Measurements from ENCODE around the gene E2F2.
A peak's percentile ranks its signal among the peaks of the same experiment; 100 is the strongest.

Gene E2F2

GRCh38 chr1:23530747-23531561 is at the start of gene E2F2:
TSS of gene E2F2 (minus strand) at chr1:23531233. CDS start at chr1:23530793, 440 bp downstream.
- Mint-ChIP-seq H3K4me3 (peak within 1 kb of the TSS; percentile 87), H3K36me3 (no peaks in the 10 kb centered on the region), H3K9me3 (no peaks in the 10 kb centered on the region), H3K27me3 (no peaks in the 10 kb centered on the region), H3K4me1 (peaks cover 71% of the 10 kb centered on the region), H3K27ac (peak within 1 kb of the TSS; percentile 88)
- ATAC-seq, result peak; percentile 85

DNA sequence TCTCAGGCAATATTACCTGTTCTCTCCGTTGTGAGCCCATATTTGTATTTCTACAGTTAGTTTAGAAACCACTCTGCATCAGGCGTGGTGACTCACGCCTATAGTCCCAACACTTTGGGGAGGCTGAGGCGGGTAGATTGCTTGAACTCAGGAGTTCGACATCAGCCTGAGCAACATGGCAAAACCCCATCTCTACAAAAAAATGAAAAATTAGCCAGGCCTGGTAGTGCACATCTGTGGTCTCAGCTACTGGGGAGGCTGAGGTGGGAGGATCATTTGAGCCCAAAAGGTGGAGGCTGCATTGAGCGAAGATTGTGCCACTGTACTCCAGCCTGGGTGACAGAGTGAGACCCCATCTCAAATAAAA is 47.9 kb upstream of the E2F2 start:
- H3K9me3 Mint-ChIP-seq, result peaks cover 3% of the 10 kb centered on the region
- peaks cover 79% of the 10 kb centered on the region for H3K4me1 Mint-ChIP-seq
- peak overlapping the region; percentile 90 for H3K27ac Mint-ChIP-seq
- H3K36me3 Mint-ChIP-seq, result no peaks in the 10 kb centered on the region
- H3K27me3 Mint-ChIP-seq, result no peaks in the 10 kb centered on the region
- H3K4me3 Mint-ChIP-seq, result peak overlapping the region; percentile 45
- ATAC-seq, result no peak

DNA sequence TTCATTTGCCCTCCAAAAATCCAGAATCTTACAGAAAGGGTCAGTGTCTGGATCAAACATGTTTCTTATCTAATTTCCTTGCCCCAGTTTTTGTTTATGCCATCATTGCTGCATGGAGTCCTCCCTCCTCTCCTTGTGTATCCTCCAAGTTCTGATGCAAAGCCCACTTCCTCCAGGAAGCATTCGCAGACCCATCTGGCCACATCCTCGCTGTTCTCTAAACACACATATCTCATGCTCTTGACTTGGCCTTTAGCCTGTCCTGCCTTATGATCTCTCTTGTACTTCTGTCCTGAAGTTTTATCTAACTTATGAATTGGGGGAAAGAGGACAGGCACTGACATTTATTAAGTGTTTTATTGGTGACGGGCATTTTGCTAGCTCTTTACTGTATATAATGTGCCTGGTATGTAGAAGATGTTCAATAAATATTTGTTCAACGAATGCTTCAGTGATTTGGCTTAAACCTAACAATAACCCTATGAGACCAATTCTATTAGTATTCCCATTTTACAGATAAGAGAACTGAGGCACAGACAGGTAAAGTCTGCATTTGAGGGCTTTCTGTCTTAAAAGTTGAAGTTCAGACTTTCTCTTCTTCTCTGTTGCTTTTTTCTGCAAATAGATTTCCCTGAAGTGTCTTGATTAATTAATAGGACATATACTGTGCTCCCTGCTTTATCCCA is 47.4 kb upstream of the E2F2 start:
- Mint-ChIP-seq H3K4me3 (peak overlapping the region; percentile 45), H3K4me1 (peaks cover 83% of the 10 kb centered on the region), H3K27ac (peak overlapping the region; percentile 90), H3K9me3 (peaks cover 3% of the 10 kb centered on the region), H3K36me3 (no peaks in the 10 kb centered on the region), H3K27me3 (no peaks in the 10 kb centered on the region)
- no peak for ATAC-seq

DNA sequence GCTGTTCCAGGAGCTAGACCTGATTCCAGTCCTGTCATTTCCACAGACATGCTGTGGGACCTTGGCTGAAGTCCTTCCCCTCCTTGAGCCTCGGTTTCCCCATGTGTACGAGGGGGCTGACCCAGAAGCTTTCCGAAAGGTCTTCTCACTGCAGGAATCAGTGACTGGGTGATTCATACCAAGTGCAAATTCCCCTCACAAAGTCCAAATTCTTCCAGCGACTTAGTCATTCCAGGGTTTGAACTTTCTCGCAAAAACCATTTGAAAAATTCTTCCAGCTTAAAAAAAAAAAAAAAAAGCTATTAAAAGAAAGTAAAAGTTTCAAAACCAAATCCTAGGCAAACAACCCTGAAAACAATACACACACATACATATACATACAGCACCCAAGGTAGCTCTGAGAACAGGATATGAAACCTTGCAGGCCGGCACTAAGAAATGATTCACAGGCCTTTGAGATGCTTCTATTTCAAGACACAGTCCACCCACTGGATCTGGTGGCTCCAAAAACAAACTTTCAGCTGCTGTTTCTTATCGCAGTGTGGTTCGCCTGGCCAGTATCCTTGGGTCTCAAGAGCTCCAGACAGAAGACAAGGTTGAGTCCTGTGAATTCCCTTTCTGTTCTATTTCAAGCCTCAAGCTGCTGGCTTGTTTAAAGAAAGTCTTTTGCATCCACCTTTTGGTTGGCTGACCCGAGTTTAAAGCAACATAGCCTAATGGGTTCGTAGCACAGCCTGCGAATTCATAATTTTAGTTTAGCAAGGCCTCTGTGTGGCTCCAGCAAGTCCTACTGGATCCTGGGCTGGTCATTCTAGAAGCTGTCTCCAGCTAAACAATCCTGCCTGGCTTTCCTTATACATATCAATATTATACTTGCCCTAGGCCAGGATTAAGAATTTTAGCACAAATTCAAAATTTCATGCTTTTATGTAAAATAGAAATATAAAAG is 46.3 kb upstream of the E2F2 start:
- peaks cover 3% of the 10 kb centered on the region for H3K9me3 Mint-ChIP-seq
- peaks cover 74% of the 10 kb centered on the region for H3K4me1 Mint-ChIP-seq
- H3K27me3 Mint-ChIP-seq, result no peaks in the 10 kb centered on the region
- peak overlapping the region; percentile 90 for H3K27ac Mint-ChIP-seq
- no peaks in the 10 kb centered on the region for H3K36me3 Mint-ChIP-seq
- peak; percentile 93 for ATAC-seq
- peak overlapping the region; percentile 80 for H3K4me3 Mint-ChIP-seq

DNA sequence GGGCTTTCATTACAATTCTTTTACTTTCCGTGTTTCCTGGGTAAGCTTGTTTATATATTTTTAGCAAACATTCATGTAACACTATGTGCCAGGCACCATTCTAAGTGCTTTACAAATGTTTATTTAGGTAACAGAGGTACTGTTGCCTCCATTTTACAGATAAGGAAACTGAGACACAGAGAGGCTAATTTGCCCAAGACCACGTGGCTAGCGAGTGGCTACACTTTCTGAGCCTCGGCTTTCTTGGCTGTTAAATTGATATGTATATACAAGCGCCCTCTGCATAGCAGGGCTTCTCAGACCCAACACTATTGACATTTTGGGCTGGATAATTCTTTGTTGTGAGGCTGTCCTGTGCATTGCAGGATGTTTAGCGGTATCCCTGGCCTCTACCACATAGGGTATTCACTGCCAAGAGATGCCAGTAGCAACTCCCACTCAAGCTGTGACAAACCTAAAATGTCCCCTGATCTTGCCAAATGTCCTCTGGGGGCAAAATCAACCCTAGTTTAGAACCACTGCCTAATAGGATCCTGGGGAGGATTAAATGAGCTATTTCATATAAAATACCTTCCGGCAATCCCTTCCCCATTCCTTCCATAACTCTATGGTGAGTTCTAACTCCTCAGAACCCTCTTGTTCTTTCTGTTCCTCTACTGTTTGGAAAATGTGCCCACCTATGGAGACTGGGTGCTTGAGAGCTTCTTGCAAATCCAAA is 45.5 kb upstream of the E2F2 start:
- Mint-ChIP-seq H3K4me1 (peaks cover 72% of the 10 kb centered on the region), H3K36me3 (no peaks in the 10 kb centered on the region), H3K4me3 (peak overlapping the region; percentile 80)

DNA sequence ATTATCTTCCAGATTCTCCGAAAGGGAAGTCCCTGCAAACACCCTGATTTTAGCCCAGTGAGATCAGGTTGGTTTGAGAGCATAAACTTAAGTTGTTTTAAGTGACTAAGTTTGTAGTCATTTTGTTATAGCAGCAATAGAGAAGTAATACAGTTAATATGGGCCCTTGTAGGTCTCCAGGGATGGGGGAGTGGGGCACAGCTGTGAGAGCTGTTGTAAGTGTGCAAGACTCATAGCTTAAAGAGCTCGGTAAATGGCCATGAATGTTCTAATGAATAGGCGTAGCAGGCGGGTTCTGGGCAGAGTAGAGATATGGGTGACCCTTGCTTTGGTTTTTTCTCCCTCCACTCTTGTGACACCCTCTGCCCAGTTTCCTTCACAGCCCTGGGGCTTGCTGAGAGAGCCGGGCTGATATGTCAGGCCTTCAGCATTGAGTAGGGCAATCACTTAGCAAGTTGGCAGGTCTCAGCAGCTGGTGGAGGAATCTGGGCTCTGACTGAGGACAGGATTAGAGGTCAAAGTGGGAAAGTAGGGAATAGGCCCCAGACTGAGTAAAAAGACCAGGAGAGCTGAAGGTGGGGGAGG is 44.3 kb upstream of the E2F2 start:
- peak overlapping the region; percentile 35 for H3K4me3 Mint-ChIP-seq
- peak; percentile 17 for ATAC-seq
- peak overlapping the region; percentile 90 for H3K27ac Mint-ChIP-seq
- no peaks in the 10 kb centered on the region for H3K36me3 Mint-ChIP-seq
- H3K27me3 Mint-ChIP-seq, result no peaks in the 10 kb centered on the region
- peaks cover 3% of the 10 kb centered on the region for H3K9me3 Mint-ChIP-seq
- H3K4me1 Mint-ChIP-seq, result peaks cover 68% of the 10 kb centered on the region

More for the DNA sequence above, 45.5 kb upstream of the E2F2 start:
- H3K27me3 Mint-ChIP-seq, result no peaks in the 10 kb centered on the region
- H3K9me3 Mint-ChIP-seq, result peaks cover 3% of the 10 kb centered on the region
- H3K27ac Mint-ChIP-seq, result peak overlapping the region; percentile 90
- ATAC-seq, result no peak

- Mint-ChIP-seq H3K4me3 (peak overlapping the region; percentile 9), H3K36me3 (no peaks in the 10 kb centered on the region), H3K9me3 (peaks cover 3% of the 10 kb centered on the region), H3K4me1 (peaks cover 62% of the 10 kb centered on the region), H3K27ac (peak overlapping the region; percentile 90), H3K27me3 (no peaks in the 10 kb centered on the region)
- peak; percentile 79 for ATAC-seq
These were observed 43.3 kb upstream of the E2F2 start for GRCh38 chr1:23574265-23574754.

DNA sequence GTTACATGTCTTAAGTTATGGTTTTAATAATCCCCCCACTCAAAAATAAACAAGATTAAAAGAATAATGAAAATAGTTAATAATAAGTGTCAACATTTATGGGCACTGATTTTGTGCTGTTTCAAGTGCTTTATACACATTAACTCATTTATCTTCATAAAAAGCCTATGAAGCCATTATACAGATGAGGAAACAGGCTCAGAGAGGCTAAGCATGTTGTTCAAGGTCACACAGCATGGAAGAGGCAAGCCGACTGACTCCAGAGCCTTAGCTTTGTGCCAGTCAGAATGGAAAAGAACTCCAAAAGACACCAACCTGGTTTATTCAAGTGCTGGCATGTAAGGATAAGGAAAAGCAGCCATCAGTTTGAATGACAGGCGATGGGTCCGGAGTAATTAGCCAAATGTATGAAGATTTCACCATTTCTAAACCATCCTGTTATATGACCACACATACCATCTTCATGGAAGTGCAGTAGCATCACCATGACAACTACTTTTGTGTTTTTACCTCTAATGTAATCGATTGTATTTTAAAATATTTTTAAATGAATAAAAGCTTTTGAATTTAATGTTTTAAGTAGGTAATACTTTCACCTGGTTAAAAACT is 42.6 kb upstream of the E2F2 start:
- ATAC-seq, result no peak
- H3K27me3 Mint-ChIP-seq, result no peaks in the 10 kb centered on the region
- peaks cover 62% of the 10 kb centered on the region for H3K4me1 Mint-ChIP-seq
- no peaks in the 10 kb centered on the region for H3K36me3 Mint-ChIP-seq
- no peak overlapping the region for H3K4me3 Mint-ChIP-seq
- peaks cover 3% of the 10 kb centered on the region for H3K9me3 Mint-ChIP-seq
- peak overlapping the region; percentile 90 for H3K27ac Mint-ChIP-seq

DNA sequence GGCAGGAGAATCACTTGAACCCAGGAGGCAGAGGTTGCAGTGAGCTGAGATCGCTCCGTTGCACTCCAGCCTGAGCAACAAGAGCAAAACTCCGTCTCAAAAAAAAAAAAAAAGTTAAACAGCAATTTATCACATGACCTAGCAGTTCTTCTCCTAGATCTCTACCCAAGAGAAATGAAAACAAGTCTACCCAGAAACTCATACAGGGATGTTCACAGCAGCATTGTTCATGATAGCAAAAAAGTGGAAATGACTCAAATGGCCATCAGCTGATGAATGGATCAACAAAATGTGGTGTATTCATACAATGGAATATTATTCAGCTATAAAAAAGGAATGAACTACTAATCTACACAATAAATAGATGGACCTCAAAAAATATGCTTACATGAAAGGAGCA is 40.4 kb upstream of the E2F2 start:
- no peaks in the 10 kb centered on the region for H3K36me3 Mint-ChIP-seq
- ATAC-seq, result no peak
- peaks cover 3% of the 10 kb centered on the region for H3K9me3 Mint-ChIP-seq
- peaks cover 61% of the 10 kb centered on the region for H3K4me1 Mint-ChIP-seq
- no peak overlapping the region for H3K27ac Mint-ChIP-seq
- no peaks in the 10 kb centered on the region for H3K27me3 Mint-ChIP-seq
- H3K4me3 Mint-ChIP-seq, result no peak overlapping the region

GRCh38 chr1:23570001-23570691 is 39.1 kb upstream of the E2F2 start:
- H3K4me1 Mint-ChIP-seq, result peaks cover 53% of the 10 kb centered on the region
- no peaks in the 10 kb centered on the region for H3K27me3 Mint-ChIP-seq
- no peaks in the 10 kb centered on the region for H3K36me3 Mint-ChIP-seq
- no peak overlapping the region for H3K4me3 Mint-ChIP-seq
- H3K9me3 Mint-ChIP-seq, result peaks cover 3% of the 10 kb centered on the region
- no peak for ATAC-seq
- peak overlapping the region; percentile 99 for H3K27ac Mint-ChIP-seq

DNA sequence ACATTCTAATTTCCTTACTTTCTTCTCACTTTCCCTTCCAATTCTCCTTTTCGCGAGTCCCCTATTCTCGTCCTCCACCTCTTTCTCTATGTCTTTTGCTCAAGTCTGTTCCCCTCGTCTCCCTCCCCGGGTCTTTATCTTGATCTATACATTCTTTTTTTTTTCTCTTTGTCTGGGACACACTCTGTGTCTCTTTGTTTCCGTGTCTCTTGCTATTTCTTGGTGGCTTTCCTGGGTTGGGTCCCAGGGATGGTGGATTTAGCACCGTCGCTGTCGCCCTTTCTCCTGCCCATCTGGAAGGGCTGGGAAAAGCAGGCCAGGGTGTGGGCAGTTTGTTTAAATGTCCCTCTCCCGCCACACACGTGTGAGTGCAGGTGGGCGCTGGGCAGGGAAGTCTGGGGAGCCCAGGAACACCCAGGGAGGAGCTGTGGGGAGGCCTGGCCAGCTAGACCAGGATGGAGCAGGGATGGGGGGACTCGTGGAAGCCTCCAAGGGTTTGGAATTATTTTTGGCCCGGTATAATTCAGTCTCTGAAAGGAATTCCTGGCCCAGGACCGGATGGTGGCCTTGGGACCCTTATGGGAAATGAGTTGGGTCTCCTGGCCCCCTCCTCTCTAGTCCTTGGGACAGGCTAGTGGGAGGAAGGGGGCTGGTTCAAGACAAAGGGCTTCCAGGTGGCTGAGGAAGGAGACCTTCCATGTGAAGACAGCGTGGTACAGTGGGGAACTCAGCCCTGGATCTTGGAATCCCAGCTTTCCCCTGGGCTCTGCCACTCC is 37.8 kb upstream of the E2F2 start:
- no peaks in the 10 kb centered on the region for H3K9me3 Mint-ChIP-seq
- H3K4me3 Mint-ChIP-seq, result peak overlapping the region; percentile 94
- no peaks in the 10 kb centered on the region for H3K27me3 Mint-ChIP-seq
- ATAC-seq, result no peak
- no peaks in the 10 kb centered on the region for H3K36me3 Mint-ChIP-seq
- H3K4me1 Mint-ChIP-seq, result peaks cover 45% of the 10 kb centered on the region
- peak overlapping the region; percentile 99 for H3K27ac Mint-ChIP-seq

- H3K27ac Mint-ChIP-seq, result peak overlapping the region; percentile 99
- peak; percentile 69 for ATAC-seq
- no peaks in the 10 kb centered on the region for H3K36me3 Mint-ChIP-seq
- H3K4me3 Mint-ChIP-seq, result peak overlapping the region; percentile 94
- peaks cover 49% of the 10 kb centered on the region for H3K4me1 Mint-ChIP-seq
- H3K9me3 Mint-ChIP-seq, result no peaks in the 10 kb centered on the region
- no peaks in the 10 kb centered on the region for H3K27me3 Mint-ChIP-seq
These were observed 37.1 kb upstream of the E2F2 start for GRCh38 chr1:23567996-23568607.

Measured in stimulated activated memory B cell treated with anti-CD40 and anti-IgM and Interleukin-4, amounts not matched to agents 10 μg/mL and 1 μg/mL and 100 μg/mL, for 72 hours (primary cell).